KOPT-K1 (cell line): ENCODE data around the gene CATSPERZ.
A peak's percentile ranks its signal among the peaks of the same experiment; 100 is the strongest.

ENCODE experiments used
- H3K27ac ChIP-seq: fragments of 200-600 bp; sonication (generic); 2 replicates; pipeline ENCODE4 v1.5.1; 2016; ENCODE audit warnings: antibody characterized with exemption, mild to moderate bottlenecking, low read depth, low read length; ENCODE audit not compliant: poor library complexity, severe bottlenecking
- H3K36me3 ChIP-seq: fragments of 200-600 bp; sonication (generic); 2 replicates; pipeline ENCODE4 v1.5.1; 2017; ENCODE audit warnings: antibody characterized with exemption, mild to moderate bottlenecking, low read length, moderate library complexity; ENCODE audit not compliant: insufficient read depth
- H3K9me3 ChIP-seq: fragments of 200-600 bp; sonication (generic); 2 replicates; pipeline ENCODE4 v1.5.1; 2017; ENCODE audit warnings: antibody characterized with exemption, low read length, mild to moderate bottlenecking; ENCODE audit not compliant: insufficient read depth, poor library complexity, severe bottlenecking

The CATSPERZ gene

DNA sequence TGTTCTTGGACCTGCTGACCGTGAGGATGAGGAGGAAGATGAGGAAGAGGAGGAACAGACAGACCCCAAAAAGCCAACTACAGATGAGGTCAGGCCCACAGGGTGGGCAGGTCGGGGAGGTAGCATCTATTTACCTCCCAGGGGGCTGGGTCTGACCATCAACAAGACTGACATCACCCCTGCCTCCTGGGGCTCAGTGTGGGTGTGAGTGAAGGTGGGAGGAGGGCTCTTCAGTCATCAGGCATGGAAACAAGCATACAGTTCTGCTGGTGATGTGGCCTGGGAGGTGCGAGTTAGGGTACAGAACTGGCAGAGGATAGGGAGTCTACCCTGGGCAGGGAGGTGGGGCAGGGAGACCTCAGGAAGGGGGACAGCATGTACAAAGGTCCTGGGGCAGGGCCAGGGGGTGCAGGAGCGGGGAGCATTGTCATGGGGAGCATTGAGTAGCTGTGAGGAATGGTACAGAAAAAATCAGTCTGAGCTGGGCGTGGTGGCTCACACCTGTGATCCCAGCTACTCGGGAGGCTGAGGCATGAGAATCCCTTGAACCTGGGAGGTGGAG lies 39.9 kb upstream of the CATSPERZ start:
- no peaks in the 10 kb centered on the region for H3K9me3 ChIP-seq
- H3K27ac ChIP-seq = no peak overlapping the region
- H3K36me3 ChIP-seq = peaks cover 24% of the 10 kb centered on the region; the same call in 1 of the 2 replicates

DNA sequence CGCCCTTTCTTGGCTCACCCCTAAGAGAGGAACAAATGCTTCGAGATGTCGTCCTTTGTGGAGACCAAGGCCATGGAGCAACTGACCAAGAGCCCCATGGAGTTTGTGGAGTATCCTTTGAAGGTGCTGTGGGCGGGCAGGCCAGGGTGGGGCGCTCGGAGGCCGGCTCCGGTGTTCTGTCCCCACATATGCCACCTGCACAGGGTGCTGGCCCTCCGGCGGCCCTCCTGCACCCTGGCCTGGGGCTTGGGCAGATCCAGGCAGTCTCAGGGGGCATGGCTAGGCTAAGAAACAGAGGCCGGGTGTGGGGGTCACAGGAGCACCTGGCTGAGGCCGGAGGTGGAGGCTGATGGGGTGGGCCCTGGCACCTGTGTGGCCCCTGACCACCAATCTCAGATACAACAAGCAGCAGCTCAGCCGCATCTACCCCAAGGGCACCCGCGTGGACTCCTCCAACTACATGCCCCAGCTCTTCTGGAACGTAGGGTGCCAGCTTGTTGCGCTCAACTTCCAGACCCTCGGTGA lies 38.5 kb upstream of the CATSPERZ start:
- Histone ChIP-seq H3K27ac (no peak overlapping the region), H3K36me3 (peaks cover 19% of the 10 kb centered on the region; the same call in 1 of the 2 replicates), H3K9me3 (no peaks in the 10 kb centered on the region)

- H3K36me3 ChIP-seq = peaks cover 18% of the 10 kb centered on the region; the same call in 1 of the 2 replicates
Observed at GRCh38 chr11:64262271-64263002, 37.7 kb upstream of the CATSPERZ start.

DNA sequence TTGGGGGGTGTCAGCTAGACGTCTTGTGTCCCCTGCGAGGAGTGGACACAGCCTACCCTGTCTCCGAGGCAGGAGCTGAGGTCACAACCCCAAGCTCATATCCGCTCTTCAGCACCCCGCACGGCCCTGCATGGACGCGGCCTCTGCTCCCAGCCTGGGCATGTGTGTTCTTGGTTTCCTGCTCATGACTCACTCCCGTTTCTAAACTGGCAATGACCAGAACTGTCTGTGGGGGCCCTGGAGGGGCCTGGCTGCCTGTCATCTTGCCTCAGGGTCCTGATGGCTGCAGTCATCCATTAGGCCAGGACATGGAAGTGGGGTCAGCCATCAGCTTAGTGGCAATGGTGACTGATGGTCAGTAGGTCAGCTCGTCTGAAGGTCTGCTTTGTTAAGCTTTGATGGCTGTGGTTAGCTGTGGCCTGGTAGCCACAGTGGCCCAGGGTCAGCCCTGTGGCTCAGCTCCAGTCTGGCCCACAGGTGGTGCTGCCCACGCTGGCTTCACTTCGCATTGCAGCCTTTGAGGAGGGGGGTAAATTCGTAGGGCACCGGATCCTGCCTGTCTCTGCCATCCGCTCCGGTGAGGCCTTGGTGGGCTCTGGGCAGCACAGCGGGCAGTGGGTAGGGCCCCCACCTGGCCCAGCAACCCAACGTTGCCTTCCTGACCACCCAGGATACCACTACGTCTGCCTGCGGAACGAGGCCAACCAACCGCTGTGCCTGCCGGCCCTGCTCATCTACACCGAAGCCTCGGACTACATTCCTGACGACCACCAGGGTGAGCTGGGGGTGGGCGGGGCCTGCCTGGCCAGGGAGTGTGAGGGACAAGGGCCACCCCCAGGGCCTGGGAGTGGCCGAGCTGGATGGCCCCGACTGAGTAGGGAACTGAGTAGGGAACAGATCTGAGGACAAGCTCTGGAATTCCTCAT lies 36.9 kb upstream of the CATSPERZ start:
- H3K9me3 ChIP-seq = no peaks in the 10 kb centered on the region
- no peak overlapping the region for H3K27ac ChIP-seq
- H3K36me3 ChIP-seq = peaks cover 16% of the 10 kb centered on the region; the same call in 1 of the 2 replicates

More at GRCh38 chr11:64262271-64263002, 37.7 kb upstream of the CATSPERZ start:
- Histone ChIP-seq H3K27ac (no peak overlapping the region), H3K9me3 (no peaks in the 10 kb centered on the region)

DNA sequence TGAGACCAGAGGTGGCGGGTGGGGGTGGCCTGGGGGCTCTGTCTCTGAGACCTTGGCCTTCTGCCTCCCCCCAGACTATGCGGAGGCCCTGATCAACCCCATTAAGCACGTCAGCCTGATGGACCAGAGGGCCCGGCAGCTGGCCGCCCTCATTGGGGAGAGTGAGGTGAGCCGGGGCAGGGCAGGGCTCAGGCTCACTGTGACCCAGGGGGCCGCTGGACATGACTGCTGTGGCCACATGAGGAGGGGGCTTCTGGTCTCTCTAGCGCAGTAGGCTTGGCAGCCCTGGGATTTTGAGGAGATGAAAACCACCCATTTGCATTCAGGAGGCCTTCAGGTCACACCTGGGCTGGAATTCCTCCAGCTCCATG lies 36.2 kb upstream of the CATSPERZ start:
- Histone ChIP-seq H3K36me3 (peaks cover 11% of the 10 kb centered on the region; the same call in 1 of the 2 replicates), H3K27ac (no peak overlapping the region), H3K9me3 (no peaks in the 10 kb centered on the region)

DNA sequence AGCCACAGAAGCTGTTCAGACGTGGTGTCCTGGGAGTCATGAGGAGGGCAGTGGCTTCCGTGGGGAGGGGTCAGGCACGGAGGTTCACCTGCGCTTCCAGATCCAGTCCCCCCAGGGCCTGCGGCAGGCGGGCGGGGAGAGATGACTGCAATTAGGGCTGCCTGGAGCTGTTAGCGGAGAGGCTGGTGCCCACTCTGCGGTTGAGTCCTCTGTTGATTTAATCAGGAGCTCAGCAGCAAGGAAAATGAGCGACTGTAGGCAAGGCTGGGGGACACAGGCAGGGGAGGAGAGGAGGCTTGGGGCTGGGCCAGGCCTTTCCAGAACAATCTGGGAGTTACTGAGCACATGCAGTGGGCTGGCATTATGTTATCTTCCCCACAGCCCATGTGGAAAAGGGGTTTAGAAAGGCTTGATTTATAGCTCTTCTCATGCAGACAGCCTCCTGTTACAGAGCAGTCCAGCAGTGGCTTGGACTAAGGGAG lies 35.7 kb upstream of the CATSPERZ start:
- Histone ChIP-seq H3K9me3 (no peaks in the 10 kb centered on the region), H3K27ac (no peak overlapping the region), H3K36me3 (peaks cover 9% of the 10 kb centered on the region; the same call in 1 of the 2 replicates)

GRCh38 chr11:64265176-64266160 lies 34.7 kb upstream of the CATSPERZ start:
- Histone ChIP-seq H3K27ac (no peak overlapping the region), H3K9me3 (no peaks in the 10 kb centered on the region), H3K36me3 (no peaks in the 10 kb centered on the region; the same call in 1 of the 2 replicates)

DNA sequence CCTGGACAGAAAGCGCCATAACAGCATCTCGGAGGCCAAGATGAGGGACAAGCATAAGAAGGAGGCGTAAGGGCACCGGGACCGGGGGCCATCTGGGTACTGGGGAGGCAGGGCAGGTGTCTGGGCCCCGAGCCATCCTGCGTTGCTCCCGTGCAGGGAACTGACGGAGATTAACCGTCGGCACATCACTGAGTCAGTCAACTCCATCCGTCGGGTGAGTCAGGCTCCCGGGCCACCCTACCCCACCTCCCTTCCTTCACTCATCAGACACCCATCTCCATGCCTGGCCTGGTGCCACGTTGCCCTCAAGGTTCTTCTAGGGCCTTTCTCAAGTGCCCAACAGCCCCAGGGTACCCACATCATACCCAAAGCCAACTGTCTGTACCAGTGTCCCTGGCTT lies 33.8 kb upstream of the CATSPERZ start:
- H3K27ac ChIP-seq = no peak overlapping the region
- H3K36me3 ChIP-seq = no peaks in the 10 kb centered on the region; the same call in 1 of the 2 replicates
- H3K9me3 ChIP-seq = no peaks in the 10 kb centered on the region

- H3K9me3 ChIP-seq = no peaks in the 10 kb centered on the region
- peaks cover 3% of the 10 kb centered on the region; the same call in 1 of the 2 replicates for H3K36me3 ChIP-seq
- H3K27ac ChIP-seq = peak overlapping the region; percentile 88
Observed at GRCh38 chr11:64267207-64267945, 32.8 kb upstream of the CATSPERZ start.

GRCh38 chr11:64268025-64268892 lies 31.9 kb upstream of the CATSPERZ start:
- Histone ChIP-seq H3K36me3 (peaks cover 4% of the 10 kb centered on the region; the same call in 1 of the 2 replicates), H3K9me3 (no peaks in the 10 kb centered on the region), H3K27ac (peak overlapping the region; percentile 88)

DNA sequence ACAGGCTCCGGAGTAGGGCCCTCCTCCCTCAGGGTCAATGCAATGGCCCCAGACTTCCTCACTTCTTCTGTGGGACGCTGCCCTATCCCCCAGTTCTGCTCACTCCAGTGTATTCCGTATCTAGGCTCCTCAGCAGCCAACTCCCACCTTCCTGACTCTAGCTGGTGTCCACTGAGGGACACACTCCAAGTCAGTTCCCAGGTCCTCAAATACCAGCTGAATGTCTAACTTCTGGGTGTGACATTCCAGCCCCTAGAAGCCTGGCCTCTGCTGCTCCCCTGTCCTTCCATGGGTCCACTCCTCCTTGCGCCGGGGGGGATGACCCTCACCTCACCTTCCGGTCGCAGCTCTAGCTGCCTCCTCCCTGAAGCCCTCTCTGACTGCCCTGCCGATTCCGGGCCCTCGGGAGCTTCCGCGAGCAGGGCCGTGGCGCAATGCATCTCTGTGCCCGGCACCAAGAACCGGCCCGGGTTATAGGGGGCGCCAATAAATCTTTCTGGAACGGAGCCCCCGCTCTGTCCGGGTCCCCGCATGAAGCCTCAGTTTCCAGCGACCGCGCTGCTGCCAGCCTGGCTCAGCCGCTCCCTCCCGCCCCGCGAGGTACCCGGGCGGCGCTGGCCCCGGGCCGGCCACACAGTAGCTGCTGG lies 31.1 kb upstream of the CATSPERZ start:
- Histone ChIP-seq H3K9me3 (no peaks in the 10 kb centered on the region), H3K27ac (peak overlapping the region; percentile 88), H3K36me3 (peaks cover 4% of the 10 kb centered on the region; the same call in 1 of the 2 replicates)

- Histone ChIP-seq H3K27ac (peak overlapping the region; percentile 88), H3K36me3 (peaks cover 4% of the 10 kb centered on the region; the same call in 1 of the 2 replicates), H3K9me3 (no peaks in the 10 kb centered on the region)
Observed at GRCh38 chr11:64269540-64270220, 30.5 kb upstream of the CATSPERZ start.
